ENCODE measurements around the gene DNM3.

The DNM3 gene

GRCh38 chr1:172201572-172201971 lies 360.3 kb downstream of the DNM3 start:
- H3K4me3 ChIP-seq (ENCODE audit: low read depth, low read length): no peak overlapping the region
- no peak for DNase-seq (ENCODE audit: low read depth)
- no peak for TF ChIP-seq CTCF (IDR thresholded peaks at IDR 0.05; ENCODE audit: insufficient read depth, low read depth, low read length, missing control alignments)

DNA sequence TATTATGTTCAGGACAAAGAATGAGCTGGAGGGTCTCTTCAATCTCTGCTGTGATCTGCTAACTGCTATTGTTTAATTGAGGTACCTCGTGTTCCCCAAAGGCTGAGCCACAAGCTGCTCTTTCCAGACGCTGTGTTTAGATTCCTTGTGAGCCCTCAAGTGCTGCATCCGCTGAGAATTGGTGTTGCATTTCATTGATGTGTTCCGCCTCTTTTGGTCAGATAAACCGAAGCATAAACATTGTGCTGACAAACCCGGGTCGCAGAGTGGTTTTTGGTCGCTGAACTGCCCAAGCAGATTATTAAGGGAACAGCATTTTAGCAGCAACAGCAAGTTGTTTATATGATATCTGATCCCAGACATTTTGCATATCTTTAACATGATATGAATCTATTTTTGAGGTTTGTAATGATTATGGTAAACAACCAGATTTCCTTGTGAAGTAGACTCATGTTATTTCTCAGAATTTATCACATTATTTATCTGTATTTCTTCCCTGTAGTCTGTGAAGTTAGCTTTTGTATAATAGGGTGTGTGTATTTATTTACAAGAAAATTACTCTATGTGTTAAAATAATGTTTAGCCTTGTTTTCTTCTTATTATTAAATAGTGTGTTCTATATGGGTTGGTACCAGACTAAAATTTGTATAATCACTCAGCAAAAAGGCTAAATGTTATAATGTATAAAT lies 362.0 kb downstream of the DNM3 start:
- TF ChIP-seq CTCF (IDR thresholded peaks at IDR 0.05; ENCODE audit: insufficient read depth, low read depth, low read length, missing control alignments): no peak
- H3K4me3 ChIP-seq (ENCODE audit: low read depth, low read length): no peak overlapping the region
- no peak for DNase-seq (ENCODE audit: low read depth)

DNA sequence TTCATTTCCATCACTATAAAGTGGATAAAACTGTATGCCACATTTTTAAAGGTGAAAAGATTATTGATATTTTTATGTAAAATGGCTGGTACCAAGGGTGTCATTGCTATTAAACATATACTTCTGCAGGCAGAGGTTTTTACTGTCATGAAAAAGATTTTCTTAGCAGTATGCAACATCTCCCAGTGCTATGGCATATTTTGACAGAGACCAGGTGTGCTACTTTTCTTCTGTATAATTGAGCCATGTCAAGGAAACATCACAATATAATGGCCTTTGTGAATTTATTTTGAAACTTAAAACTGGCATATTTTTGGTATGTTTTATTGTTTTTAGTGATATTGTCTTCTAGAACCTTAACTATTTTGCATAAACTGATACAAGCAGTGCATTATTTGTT lies 362.6 kb downstream of the DNM3 start:
- DNase-seq (ENCODE audit: low read depth): no peak
- TF ChIP-seq CTCF (IDR thresholded peaks at IDR 0.05; ENCODE audit: insufficient read depth, low read depth, low read length, missing control alignments): no peak
- no peak overlapping the region for H3K4me3 ChIP-seq (ENCODE audit: low read depth, low read length)

DNA sequence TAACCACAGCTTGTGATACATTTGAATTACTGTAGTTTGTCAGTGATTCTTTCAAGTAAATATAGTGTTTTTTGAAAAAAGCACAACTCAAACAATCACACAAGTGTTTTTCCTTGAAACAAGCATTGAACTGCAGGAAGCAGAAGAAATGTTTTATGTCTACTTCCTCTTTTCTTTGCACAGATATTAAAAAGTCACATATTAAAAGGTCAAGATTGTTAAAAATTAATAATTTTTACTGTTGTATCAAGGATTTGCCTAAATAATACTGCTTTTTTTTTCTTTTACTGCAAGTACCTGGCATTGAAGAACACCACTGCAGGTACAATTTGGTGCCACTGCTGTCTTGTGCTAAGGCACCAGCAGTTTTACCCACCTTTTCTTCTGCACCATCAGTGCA lies 365.0 kb downstream of the DNM3 start:
- TF ChIP-seq CTCF (IDR thresholded peaks at IDR 0.05; ENCODE audit: insufficient read depth, low read depth, low read length, missing control alignments): no peak

DNA sequence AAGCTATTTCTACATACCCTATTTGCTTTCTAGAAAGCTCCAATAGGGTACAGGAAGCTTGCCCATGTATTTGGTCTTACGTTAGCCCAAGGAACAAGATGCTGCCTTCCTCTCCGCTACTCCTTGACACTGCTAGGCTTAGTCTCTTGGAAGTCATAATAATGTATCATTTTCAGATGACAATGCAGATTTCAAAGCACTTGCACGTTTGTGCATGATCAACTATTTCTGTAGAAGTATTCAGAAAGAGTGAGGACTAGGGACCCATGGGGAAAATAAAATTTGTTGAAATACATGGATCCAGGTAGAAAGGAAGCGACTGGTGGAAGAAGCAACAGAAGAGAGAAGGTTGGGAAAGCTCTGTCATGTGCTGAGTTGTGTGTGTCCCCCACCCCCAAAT lies 367.3 kb downstream of the DNM3 start:
- TF ChIP-seq CTCF (IDR thresholded peaks at IDR 0.05; ENCODE audit: insufficient read depth, low read depth, low read length, missing control alignments): no peak
- no peak overlapping the region for H3K4me3 ChIP-seq (ENCODE audit: low read depth, low read length)

More for the DNA sequence above, 365.0 kb downstream of the DNM3 start:
- no peak for DNase-seq (ENCODE audit: low read depth)
- H3K4me3 ChIP-seq (ENCODE audit: low read depth, low read length): no peak overlapping the region

GRCh38 chr1:172211221-172211620 lies 369.9 kb downstream of the DNM3 start:
- DNase-seq (ENCODE audit: low read depth): no peak
- TF ChIP-seq CTCF (IDR thresholded peaks at IDR 0.05; ENCODE audit: insufficient read depth, low read depth, low read length, missing control alignments): no peak

More for the DNA sequence above, 367.3 kb downstream of the DNM3 start:
- no peak for DNase-seq (ENCODE audit: low read depth)

DNA sequence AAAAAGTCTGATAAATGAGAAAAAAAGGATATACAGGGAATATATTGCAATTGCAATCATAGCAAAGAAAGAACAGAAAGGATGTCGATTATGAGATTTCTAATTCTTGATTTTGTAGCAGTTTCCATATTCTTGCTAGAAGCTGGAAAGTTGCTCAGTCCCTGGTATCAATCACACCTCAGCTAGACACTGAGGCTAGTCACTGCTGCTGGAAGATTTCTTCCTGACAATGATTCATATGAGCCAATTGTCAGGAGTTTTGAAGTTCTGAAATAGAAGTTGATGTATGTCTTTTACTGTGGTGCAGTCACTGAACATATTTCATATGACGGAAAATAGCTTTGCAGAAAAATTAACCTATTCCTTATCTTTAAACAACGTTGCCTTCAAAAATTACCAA lies 370.8 kb downstream of the DNM3 start:
- H3K4me3 ChIP-seq (ENCODE audit: low read depth, low read length): no peak overlapping the region
- no peak for TF ChIP-seq CTCF (IDR thresholded peaks at IDR 0.05; ENCODE audit: insufficient read depth, low read depth, low read length, missing control alignments)
- DNase-seq (ENCODE audit: low read depth): no peak

More at GRCh38 chr1:172211221-172211620, 369.9 kb downstream of the DNM3 start:
- H3K4me3 ChIP-seq (ENCODE audit: low read depth, low read length): no peak overlapping the region
